ENCODE measurements around the gene ANKRD16. TPM values are rescaled to one million over a fixed set of nuclear protein-coding genes. Genes with fewer than 3 reads are reported as not detected.

ANKRD16 gene
- total RNA-seq, 2 donors from 2014 or later = 9.9 to 13.0 TPM

- Histone ChIP-seq H3K4me3 (no peak overlapping the region), H3K27ac (no peak overlapping the region), H3K4me1 (peaks cover 39% of the 10 kb centered on the region), H3K36me3 (replicated peaks in 1 of 2; ENCODE audit: insufficient read depth in 1 of 2, low read depth in 2 of 2) (no peaks in the 10 kb centered on the region), H3K9me3 (no peaks in the 10 kb centered on the region), H3K27me3 (no peaks in the 10 kb centered on the region)
- ATAC-seq (no peak), DNase-seq (no peak)
- 79 to 85% methylated on average over 7 to 8 of the region's 8 CpGs for WGBS, 2 donors
- intact Hi-C loops (cut with DNase I) = no loop called here
- TF ChIP-seq POLR2A (IDR thresholded peaks at IDR 0.05) = no peak
- TF ChIP-seq CTCF (IDR thresholded peaks at IDR 0.05) = no peak
Measured at GRCh38 chr10:5892007-5892406, 2.3 kb upstream of the ANKRD16 start.

- no peak for ATAC-seq
- intact Hi-C loops (cut with DNase I) = no loop called here
- no peaks in the 10 kb centered on the region for H3K9me3 ChIP-seq
Measured at GRCh38 chr10:5891009-5891408, 1.3 kb upstream of the ANKRD16 start.

GRCh38 chr10:5890452-5890915, 791 bp upstream of the ANKRD16 start:
- 0% methylated on average over 5 to 20 of the region's 40 CpGs for WGBS, 2 donors
- Histone ChIP-seq H3K9me3 (no peaks in the 10 kb centered on the region), H3K27ac (peak overlapping the region; percentile 65 to 89 (median 84)), H3K4me1 (peaks cover 54% of the 10 kb centered on the region), H3K27me3 (no peaks in the 10 kb centered on the region), H3K36me3 (replicated peaks in 1 of 2; ENCODE audit: insufficient read depth in 1 of 2, low read depth in 2 of 2) (no peaks in the 10 kb centered on the region), H3K4me3 (peak overlapping the region; percentile 18 to 35)
- ATAC-seq = no peak
- peak; percentile 28 to 44 (median 38) for DNase-seq
- no peak for TF ChIP-seq POLR2A (IDR thresholded peaks at IDR 0.05)
- no peak for TF ChIP-seq CTCF (IDR thresholded peaks at IDR 0.05)
- intact Hi-C loops (cut with DNase I) = no loop called here

More at GRCh38 chr10:5891009-5891408, 1.3 kb upstream of the ANKRD16 start:
- H3K27ac ChIP-seq = peak overlapping the region; percentile 65 to 89 (median 84)
- TF ChIP-seq POLR2A (IDR thresholded peaks at IDR 0.05) (no peak), CTCF (IDR thresholded peaks at IDR 0.05) (no peak)
- WGBS, 2 donors = 20 to 43% methylated on average over 7 of the region's 7 CpGs
- H3K4me1 ChIP-seq = peaks cover 49% of the 10 kb centered on the region
- H3K36me3 ChIP-seq (replicated peaks in 1 of 2; ENCODE audit: insufficient read depth in 1 of 2, low read depth in 2 of 2) = no peaks in the 10 kb centered on the region
- no peak for DNase-seq
- no peaks in the 10 kb centered on the region for H3K27me3 ChIP-seq
- H3K4me3 ChIP-seq = peak overlapping the region; percentile 18 to 35

GRCh38 chr10:5888843-5889623, 660 bp downstream of the ANKRD16 start:
- intact Hi-C loops (cut with DNase I) = no loop called here
- Histone ChIP-seq H3K4me3 (peak overlapping the region in 1 of 2 donors; percentile 69), H3K36me3 (replicated peaks in 1 of 2; ENCODE audit: insufficient read depth in 1 of 2, low read depth in 2 of 2) (no peaks in the 10 kb centered on the region), H3K27ac (peak overlapping the region; percentile 9 to 89 (median 80)), H3K27me3 (no peaks in the 10 kb centered on the region), H3K9me3 (no peaks in the 10 kb centered on the region), H3K4me1 (peaks cover 55% of the 10 kb centered on the region)
- DNase-seq = peak; percentile 35 to 51 (median 40)
- WGBS, 2 donors = 1% methylated on average over 75 of the region's 80 CpGs; no CpG with 5 or more reads in 1 of the 2 donors
- TF ChIP-seq CTCF (IDR thresholded peaks at IDR 0.05) (peak in 2 of 7 experiments; percentile 4 to 20), POLR2A (IDR thresholded peaks at IDR 0.05) (no peak)
- peak; percentile 20 for ATAC-seq

All from body of pancreas (tissue), 4 donors.